Measurements from ENCODE around the gene RAB37.

RAB37 gene

GRCh38 chr17:74734256-74734655 lies 2.8 kb upstream of the RAB37 start:
- no peak for ATAC-seq
- TF ChIP-seq SNAI2 (CRISPR knock-in tag; IDR thresholded peaks at IDR 0.05) = no peak
- no peak for TF ChIP-seq CSDC2 (CRISPR knock-in tag; IDR thresholded peaks at IDR 0.05)
- TF ChIP-seq CREB5 (CRISPR knock-in tag; IDR thresholded peaks at IDR 0.05; ENCODE audit: low read depth) = no peak
- TF ChIP-seq PATZ1 (CRISPR knock-in tag; IDR thresholded peaks at IDR 0.05; ENCODE audit: borderline replicate concordance) = no peak
- no peak for TF ChIP-seq BACH2 (CRISPR knock-in tag; IDR thresholded peaks at IDR 0.05; ENCODE audit: borderline replicate concordance)
- TF ChIP-seq TOX (CRISPR knock-in tag; IDR thresholded peaks at IDR 0.05; ENCODE audit: borderline replicate concordance) = no peak
- TF ChIP-seq ZFP3 (CRISPR knock-in tag; IDR thresholded peaks at IDR 0.05) = no peak
- no peak for TF ChIP-seq GLIS3 (CRISPR knock-in tag; IDR thresholded peaks at IDR 0.05)
- TF ChIP-seq ZNF8 (CRISPR knock-in tag; IDR thresholded peaks at IDR 0.05) = no peak
- no peak for TF ChIP-seq CSRNP3 (CRISPR knock-in tag; IDR thresholded peaks at IDR 0.05)

GRCh38 chr17:74737299-74738050 lies 419 bp downstream of the RAB37 start:
- TF ChIP-seq CREB5 (CRISPR knock-in tag; IDR thresholded peaks at IDR 0.05; ENCODE audit: low read depth) (no peak), ZNF70 (CRISPR knock-in tag; IDR thresholded peaks at IDR 0.05) (no peak), ZC3H10 (CRISPR knock-in tag; IDR thresholded peaks at IDR 0.05) (no peak), ZFP30 (CRISPR knock-in tag; IDR thresholded peaks at IDR 0.05) (no peak), TSHZ2 (CRISPR knock-in tag; IDR thresholded peaks at IDR 0.05) (no peak), ARNTL (CRISPR knock-in tag; IDR thresholded peaks at IDR 0.05; ENCODE audit: borderline replicate concordance, low read depth) (no peak), TOX (CRISPR knock-in tag; IDR thresholded peaks at IDR 0.05; ENCODE audit: borderline replicate concordance) (no peak), ISL1 (CRISPR knock-in tag; IDR thresholded peaks at IDR 0.05) (no peak), TCF4 (CRISPR knock-in tag; IDR thresholded peaks at IDR 0.05; ENCODE audit: borderline replicate concordance) (no peak), ZNF565 (CRISPR knock-in tag; conservative IDR thresholded peaks at IDR 0.05; ENCODE audit: low read depth) (no peak), ZNF8 (CRISPR knock-in tag; IDR thresholded peaks at IDR 0.05) (no peak), OSR1 (CRISPR knock-in tag; IDR thresholded peaks at IDR 0.05) (no peak), GLIS3 (CRISPR knock-in tag; IDR thresholded peaks at IDR 0.05) (no peak), PPARA (CRISPR knock-in tag; IDR thresholded peaks at IDR 0.05; ENCODE audit: borderline replicate concordance) (no peak), CSRNP3 (CRISPR knock-in tag; IDR thresholded peaks at IDR 0.05) (no peak), PATZ1 (CRISPR knock-in tag; IDR thresholded peaks at IDR 0.05; ENCODE audit: borderline replicate concordance) (no peak)
- peak; percentile 49 for ATAC-seq
